Measurements from ENCODE around the gene PCDHA5. TPM values are rescaled to one million over a fixed set of nuclear protein-coding genes. Genes with fewer than 3 reads are reported as not detected.

The PCDHA5 gene
- total RNA-seq, 1 donor from 2014 or later: not detected

DNA sequence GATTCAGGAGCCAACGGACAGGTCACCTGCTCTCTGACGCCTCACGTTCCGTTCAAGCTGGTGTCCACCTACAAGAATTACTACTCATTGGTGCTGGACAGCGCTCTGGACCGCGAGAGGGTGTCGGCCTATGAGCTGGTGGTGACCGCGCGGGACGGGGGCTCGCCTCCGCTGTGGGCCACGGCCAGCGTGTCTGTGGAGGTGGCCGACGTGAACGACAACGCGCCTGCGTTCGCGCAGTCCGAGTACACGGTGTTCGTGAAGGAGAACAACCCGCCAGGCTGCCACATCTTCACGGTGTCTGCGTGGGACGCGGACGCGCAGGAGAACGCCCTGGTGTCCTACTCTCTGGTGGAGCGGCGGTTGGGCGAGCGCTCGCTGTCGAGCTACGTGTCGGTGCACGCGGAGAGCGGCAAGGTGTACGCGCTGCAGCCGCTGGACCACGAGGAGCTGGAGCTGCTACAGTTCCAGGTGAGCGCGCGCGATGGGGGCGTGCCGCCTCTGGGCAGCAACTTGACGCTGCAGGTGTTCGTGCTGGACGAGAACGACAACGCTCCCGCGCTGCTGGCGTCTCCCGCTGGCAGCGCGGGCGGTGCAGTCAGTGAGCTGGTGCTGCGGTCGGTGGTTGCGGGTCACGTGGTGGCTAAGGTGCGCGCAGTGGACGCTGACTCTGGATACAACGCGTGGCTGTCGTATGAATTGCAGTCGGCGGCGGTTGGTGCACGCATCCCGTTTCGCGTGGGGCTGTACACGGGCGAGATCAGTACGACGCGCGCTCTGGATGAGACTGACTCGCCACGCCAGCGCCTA lies 36.0 kb downstream of the PCDHA5 start:
- intact Hi-C loops (cut with micrococcal nuclease): no loop called here

DNA sequence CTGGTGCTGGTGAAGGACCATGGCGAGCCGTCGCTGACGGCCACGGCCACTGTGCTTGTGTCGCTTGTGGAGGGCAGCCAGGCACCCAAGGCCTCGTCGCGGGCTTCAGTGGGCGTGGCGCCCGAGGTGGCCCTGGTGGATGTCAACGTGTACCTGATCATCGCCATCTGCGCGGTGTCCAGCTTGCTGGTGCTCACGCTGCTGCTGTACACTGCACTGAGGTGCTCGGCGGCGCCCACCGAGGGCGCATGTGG lies 36.5 kb downstream of the PCDHA5 start:
- intact Hi-C loops (cut with micrococcal nuclease): no loop called here

- intact Hi-C loops (cut with micrococcal nuclease): loop anchor here (10.0 kb wide), 1 partner anchor 502 kb away; the partner anchor contains the start of gene PCDHGA5
Observed at GRCh38 chr5:140862441-140863295, 41.3 kb downstream of the PCDHA5 start.

GRCh38 chr5:140868721-140869554 lies 47.5 kb downstream of the PCDHA5 start, which contains the start of gene PCDHA11:
Gene PCDHA11 (plus strand): TSS chr5:140868957. CDS start chr5:140869104, 147 bp downstream.
- intact Hi-C loops (cut with micrococcal nuclease): loop anchor here (10.0 kb wide), 1 partner anchor 496 kb away; the partner anchor contains the start of gene PCDHGA5

DNA sequence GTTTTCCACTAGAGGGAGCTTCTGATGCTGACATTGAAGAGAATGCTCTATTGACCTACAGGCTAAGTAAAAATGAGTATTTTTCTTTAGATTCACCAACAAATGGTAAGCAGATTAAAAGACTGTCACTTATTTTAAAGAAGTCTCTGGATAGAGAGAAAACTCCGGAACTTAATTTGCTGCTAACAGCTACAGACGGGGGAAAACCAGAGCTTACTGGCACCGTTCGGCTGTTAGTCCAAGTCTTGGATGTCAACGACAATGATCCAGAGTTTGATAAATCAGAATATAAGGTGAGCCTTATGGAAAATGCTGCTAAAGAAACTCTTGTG lies 48.1 kb downstream of the PCDHA5 start:
- intact Hi-C loops (cut with micrococcal nuclease): loop anchor here (10.0 kb wide), 1 partner anchor 495 kb away; the partner anchor contains the start of gene PCDHGA5

GRCh38 chr5:140870221-140871201 lies 49.1 kb downstream of the PCDHA5 start:
- intact Hi-C loops (cut with micrococcal nuclease): no loop called here

Other genes starting within 250 kb of the PCDHA5 start
- 0.51 and 0.56 TPM in 2 replicates for gene CD14, start 188.4 kb upstream of the PCDHA5 start, total RNA-seq
- gene TMCO6, start 182.2 kb upstream of the PCDHA5 start, total RNA-seq: 25.6 and 28.6 TPM in 2 replicates
- gene NDUFA2, start 174.0 kb upstream of the PCDHA5 start, total RNA-seq: 67.9 and 72.9 TPM in 2 replicates
- 117 and 120 TPM in 2 replicates for gene IK, start 173.8 kb upstream of the PCDHA5 start, total RNA-seq
- gene WDR55, start 156.7 kb upstream of the PCDHA5 start, total RNA-seq: 33.0 and 35.7 TPM in 2 replicates
- 3.9 and 4.5 TPM in 2 replicates for gene DND1, start 148.0 kb upstream of the PCDHA5 start, total RNA-seq
- 92.9 and 96.9 TPM in 2 replicates for gene HARS1, start 130.2 kb upstream of the PCDHA5 start, total RNA-seq
- 32.0 and 34.6 TPM in 2 replicates for gene HARS2, start 130.2 kb upstream of the PCDHA5 start, total RNA-seq
- gene ZMAT2, start 121.2 kb upstream of the PCDHA5 start, total RNA-seq: 62.0 and 63.3 TPM in 2 replicates
- gene PCDHA1, start 35.5 kb upstream of the PCDHA5 start, total RNA-seq: not detected in 2 replicates
- not detected in 2 replicates for gene PCDHA2, start 26.8 kb upstream of the PCDHA5 start, total RNA-seq
- gene PCDHA3, start 20.6 kb upstream of the PCDHA5 start, total RNA-seq: not detected in 2 replicates
- not detected in 2 replicates for gene PCDHA4, start 14.5 kb upstream of the PCDHA5 start, total RNA-seq
- gene PCDHA6, start 6.3 kb downstream of the PCDHA5 start, total RNA-seq: not detected in 2 replicates
- gene PCDHA7, start 12.7 kb downstream of the PCDHA5 start, total RNA-seq: not detected in 2 replicates
- not detected in 2 replicates for gene PCDHA8, start 19.6 kb downstream of the PCDHA5 start, total RNA-seq
- gene PCDHA9, start 26.8 kb downstream of the PCDHA5 start, total RNA-seq: not detected in 2 replicates
- gene PCDHA10, start 34.3 kb downstream of the PCDHA5 start, total RNA-seq: not detected in 2 replicates
- gene PCDHA11, start 47.3 kb downstream of the PCDHA5 start, total RNA-seq: not detected in 2 replicates
- gene PCDHA12, start 53.7 kb downstream of the PCDHA5 start, total RNA-seq: not detected in 2 replicates
- gene PCDHA13, start 60.5 kb downstream of the PCDHA5 start, total RNA-seq: not detected in 2 replicates
- gene PCDHAC1, start 104.7 kb downstream of the PCDHA5 start, total RNA-seq: not detected in 2 replicates
- gene PCDHAC2, start 144.9 kb downstream of the PCDHA5 start, total RNA-seq: not detected in 2 replicates
- not detected in 2 replicates for gene PCDHB1, start 229.8 kb downstream of the PCDHA5 start, total RNA-seq

All from T-helper 1 cell treated with Interleukin-12 subunit alpha and Interleukin-12 subunit beta and Interleukin-4 antibody, amounts not matched to agents 30 ng/mL and 1 ng/mL, for 36 hours (primary cell).